Ecto neural progenitor cell (in vitro differentiated cells): ENCODE data around the gene NPVF.

Source experiments
- DNase-seq: peaks from one replicate; pipeline ENCODE4 v3.0.0-alpha.2; 2018; ENCODE audit warnings: low spot score

NPVF gene

GRCh38 chr7:25234336-25234735 lies 6.0 kb upstream of the NPVF start:
- DNase-seq: no peak

GRCh38 chr7:25223206-25223605 lies 5.1 kb downstream of the NPVF start:
- DNase-seq: no peak

- no peak for DNase-seq
Measured at GRCh38 chr7:25222666-25223065, 5.6 kb downstream of the NPVF start.

- DNase-seq: no peak
Measured at GRCh38 chr7:25221009-25221408, 7.3 kb downstream of the NPVF start.

GRCh38 chr7:25218191-25218590 lies 10.1 kb downstream of the NPVF start:
- no peak for DNase-seq

GRCh38 chr7:25216837-25217236 lies 11.4 kb downstream of the NPVF start:
- no peak for DNase-seq

GRCh38 chr7:25215694-25216335 lies 12.5 kb downstream of the NPVF start:
- DNase-seq: no peak

GRCh38 chr7:25208525-25209221 lies 19.6 kb downstream of the NPVF start:
- no peak for DNase-seq

GRCh38 chr7:25207887-25208286 lies 20.4 kb downstream of the NPVF start:
- DNase-seq: no peak

GRCh38 chr7:25206765-25207164 lies 21.5 kb downstream of the NPVF start:
- DNase-seq: no peak

GRCh38 chr7:25196132-25196896 lies 32.0 kb downstream of the NPVF start:
- DNase-seq: no peak

- DNase-seq: no peak
Measured at GRCh38 chr7:25194036-25194435, 34.2 kb downstream of the NPVF start.

- DNase-seq: no peak
Measured at GRCh38 chr7:25192043-25192442, 36.2 kb downstream of the NPVF start.

- no peak for DNase-seq
Measured at GRCh38 chr7:25189197-25189596, 39.1 kb downstream of the NPVF start.

GRCh38 chr7:25187932-25188331 lies 40.4 kb downstream of the NPVF start:
- no peak for DNase-seq

- no peak for DNase-seq
Measured at GRCh38 chr7:25186436-25186835, 41.9 kb downstream of the NPVF start.

GRCh38 chr7:25181532-25181931 lies 46.8 kb downstream of the NPVF start:
- DNase-seq: no peak

- DNase-seq: no peak
Measured at GRCh38 chr7:25180946-25181345, 47.3 kb downstream of the NPVF start.

- no peak for DNase-seq
Measured at GRCh38 chr7:25180592-25180923, 47.7 kb downstream of the NPVF start.

GRCh38 chr7:25179771-25180591 lies 48.3 kb downstream of the NPVF start:
- peak; percentile 97 for DNase-seq

GRCh38 chr7:25179325-25179724 lies 49.0 kb downstream of the NPVF start:
- no peak for DNase-seq
